GM23338 (cell line): ENCODE measurements around the gene PEPD. TPM values are rescaled to one million over a fixed set of nuclear protein-coding genes. Genes with fewer than 3 reads are reported as not detected.

Experiments
- ATAC-seq: fragments of 200-7000 bp; cut with Tn5 transposase; 3 replicates; pipeline ENCODE4 v1.9.1; 2020
- DNase-seq: peaks from one replicate; pipeline ENCODE4 v3.0.0-alpha.2; 2015; ENCODE audit warnings: low spot score
- H2AFZ ChIP-seq: fragments of 200-600 bp; sonication (generic); 2 replicates; pipeline ENCODE4 v1.8.0; 2016; ENCODE audit warnings: antibody characterized with exemption, mild to moderate bottlenecking, moderate library complexity
- H3F3A ChIP-seq: fragments of 200-600 bp; sonication (generic); replicated peaks from 2 replicates; pipeline ENCODE4 v1.8.0; 2017; ENCODE audit warnings: antibody characterized with exemption, mixed run types, low read depth
- H3K27ac ChIP-seq: fragments of 200-600 bp; sonication (generic); 2 replicates; pipeline ENCODE4 v1.6.1; 2016; ENCODE audit warnings: low read depth
- H3K27me3 ChIP-seq: fragments of 200-600 bp; sonication (generic); 2 replicates; pipeline ENCODE4 v1.8.0; 2016; ENCODE audit warnings: mild to moderate bottlenecking, mixed run types, moderate library complexity; ENCODE audit not compliant: insufficient read depth
- H3K36me3 ChIP-seq: fragments of 200-600 bp; sonication (generic); 2 replicates; pipeline ENCODE4 v1.8.0; 2016; ENCODE audit warnings: mild to moderate bottlenecking; ENCODE audit not compliant: insufficient read depth
- H3K4me1 ChIP-seq: fragments of 200-600 bp; sonication (generic); 2 replicates; pipeline ENCODE4 v1.8.0; 2016; ENCODE audit warnings: mild to moderate bottlenecking, moderate library complexity; ENCODE audit not compliant: insufficient read depth
- H3K4me2 ChIP-seq: fragments of 200-600 bp; sonication (generic); 2 replicates; pipeline ENCODE4 v1.7.1; 2017; ENCODE audit warnings: mixed run types
- H3K4me3 ChIP-seq: fragments of 200-600 bp; sonication (generic); 2 replicates; pipeline ENCODE4 v1.6.1; 2016; ENCODE audit warnings: mixed run types
- H3K79me2 ChIP-seq: fragments of 200-600 bp; sonication (generic); replicated peaks from 2 replicates; pipeline ENCODE4 v1.8.0; 2017; ENCODE audit warnings: mild to moderate bottlenecking; ENCODE audit not compliant: insufficient read depth
- H3K9me2 ChIP-seq: fragments of 200-600 bp; sonication (generic); 2 replicates; pipeline ENCODE4 v1.8.0; 2017; ENCODE audit not compliant: insufficient read depth
- H4K20me1 ChIP-seq: fragments of 200-600 bp; sonication (generic); replicated peaks from 2 replicates; pipeline ENCODE4 v1.8.0; 2017; ENCODE audit warnings: mild to moderate bottlenecking; ENCODE audit not compliant: insufficient read depth
- H3K27ac Mint-ChIP-seq: 2 replicates; pipeline ENCODE4 v1.8.0; 2020; ENCODE audit warnings: inconsistent platforms, mild to moderate bottlenecking, moderate library complexity, mixed read lengths
- H3K27me3 Mint-ChIP-seq: 3 replicates; pipeline ENCODE4 v1.8.0; 2022; ENCODE audit warnings: low read depth, mild to moderate bottlenecking, moderate library complexity, mixed read lengths, inconsistent platforms; ENCODE audit not compliant: insufficient read depth, poor library complexity
- H3K36me3 Mint-ChIP-seq: 3 replicates; pipeline ENCODE4 v1.8.0; 2021; ENCODE audit warnings: low read depth, mild to moderate bottlenecking, inconsistent platforms, moderate library complexity, mixed read lengths
- H3K4me1 Mint-ChIP-seq: 3 replicates; pipeline ENCODE4 v1.8.0; 2020; ENCODE audit warnings: mild to moderate bottlenecking, inconsistent platforms, mixed read lengths
- H3K4me3 Mint-ChIP-seq: 3 replicates; pipeline ENCODE4 v1.8.0; 2021; ENCODE audit warnings: moderate library complexity, mild to moderate bottlenecking, inconsistent platforms, mixed read lengths
- H3K9me3 Mint-ChIP-seq: 3 replicates; pipeline ENCODE4 v1.8.0; 2020; ENCODE audit warnings: moderate library complexity, mild to moderate bottlenecking, inconsistent platforms, mixed read lengths
- CREB1 ChIP-seq: fragments of 250-450 bp; sonication (Bioruptor Pico); IDR thresholded peaks from 2 replicates; pipeline ENCODE4 v1.5.0; 2020; ENCODE audit warnings: low read depth, mild to moderate bottlenecking, moderate library complexity
- EZH2 ChIP-seq: fragments of 200-600 bp; sonication (generic); IDR thresholded peaks from one replicate; pipeline ENCODE4 v1.8.0; 2017; ENCODE audit warnings: antibody characterized with exemption, mild to moderate bottlenecking, low read depth; ENCODE audit not compliant: unreplicated experiment
- JUNB ChIP-seq: IDR thresholded peaks from one replicate; pipeline ENCODE4 v1.6.1; 2016; ENCODE audit warnings: antibody characterized with exemption; ENCODE audit not compliant: unreplicated experiment
- NANOG ChIP-seq: IDR thresholded peaks from 2 replicates; pipeline ENCODE4 v1.6.1; 2016; ENCODE audit warnings: antibody characterized with exemption, borderline replicate concordance
- POLR2AphosphoS5 ChIP-seq: IDR thresholded peaks from 2 replicates; pipeline ENCODE4 v1.6.1; 2016; ENCODE audit warnings: antibody characterized with exemption, low read depth
- STAT1 ChIP-seq: IDR thresholded peaks from one replicate; pipeline ENCODE4 v1.6.1; 2016; ENCODE audit warnings: antibody characterized with exemption; ENCODE audit not compliant: unreplicated experiment
- ZNF114 ChIP-seq: fragments of 250-450 bp; sonication (Bioruptor Pico); IDR thresholded peaks from 2 replicates; pipeline ENCODE4 v1.5.0; 2020; ENCODE audit warnings: mild to moderate bottlenecking, moderate library complexity
- ZNF462 ChIP-seq: fragments of 250-450 bp; sonication (Bioruptor Pico); IDR thresholded peaks from 2 replicates; pipeline ENCODE4 v1.5.0; 2020; ENCODE audit warnings: mild to moderate bottlenecking, moderate library complexity
- polyA plus RNA-seq: library from polyadenylated mRNA; unstranded; fragments of >200 nt; fragmentation: Nextera tagmentation; extraction: Ambion mirVana; gene quantifications from 2 replicates; pipeline ENCODE4 v1.2.1, GENCODE V29; 2016
- total RNA-seq: library from RNA; depleted of rRNA; stranded (reverse); fragments of >200 nt; shearing (Covaris generic); gene quantifications from 2 replicates; pipeline ENCODE4 v1.2.3, GENCODE V29; 2014
- TF ChIP-seq, protein P1 (sequence below): IDR thresholded peaks from 2 replicates; pipeline ENCODE4 v1.6.1; 2016; ENCODE audit warnings: antibody characterized with exemption

The PEPD gene
- total and polyA plus RNA-seq, 2 experiments from 2014 or later = 81.7 to 89.2 TPM

DNA sequence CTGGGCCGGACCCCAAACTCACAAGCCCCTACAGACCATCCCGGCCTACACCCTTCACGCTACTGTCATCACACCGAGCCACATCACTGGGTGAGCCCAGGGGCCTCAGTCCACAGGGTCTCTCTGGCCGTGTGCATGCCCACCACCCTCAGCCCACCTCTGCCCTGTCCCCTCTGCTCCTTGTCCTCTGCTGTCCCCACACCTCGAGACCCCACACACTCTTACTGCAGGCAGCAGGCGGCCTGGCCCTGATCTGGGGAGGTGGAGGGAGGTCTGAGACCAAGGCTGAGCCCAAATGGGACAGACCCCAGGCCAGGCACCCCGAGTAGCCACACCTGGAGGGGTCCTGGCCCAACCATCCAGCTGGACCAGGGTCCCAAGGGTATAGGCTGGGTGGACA is 35.2 kb downstream of the PEPD start (continued):
- TF ChIP-seq ZNF462 (CRISPR knock-in tag) = no peak
- no peak for TF ChIP-seq ZNF114
- no peak for TF ChIP-seq NANOG

DNA sequence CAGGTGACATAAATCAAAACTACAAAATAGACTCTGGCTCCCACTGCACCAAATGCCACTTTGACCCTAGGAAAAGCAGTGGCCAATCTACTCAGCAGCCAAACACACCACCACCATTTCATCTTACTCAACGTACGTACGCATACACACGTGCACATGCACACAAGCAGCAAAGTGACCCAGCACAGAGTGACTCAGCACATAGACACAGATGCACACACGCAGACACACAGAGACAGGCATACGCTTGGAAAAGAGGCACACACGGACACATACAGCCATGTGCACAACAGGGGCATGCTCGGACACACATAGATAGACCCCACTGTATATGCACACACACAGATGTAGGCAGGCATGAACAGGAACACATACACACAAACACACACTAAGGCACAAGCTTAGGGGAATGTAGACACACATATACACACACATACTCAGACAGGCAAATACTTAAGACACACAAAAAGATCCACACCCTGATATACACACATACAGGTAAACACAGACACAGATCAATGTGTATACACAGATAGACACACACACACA is 37.3 kb downstream of the PEPD start:
- Histone ChIP-seq H3K79me2 (no peaks in the 10 kb centered on the region), H3K27me3 (no peaks in the 10 kb centered on the region), H3K36me3 (0 out of 2 replicates have a peak, but pooled peaks cover 6% of the 10 kb centered on the region), H3K4me3 (no peak overlapping the region), H4K20me1 (no peaks in the 10 kb centered on the region; the same call in 1 of the 2 replicates), H3K9me2 (no peaks in the 10 kb centered on the region), H3K27ac (no peak overlapping the region), H3K4me1 (no peaks in the 10 kb centered on the region), H3K4me2 (no peak overlapping the region), H2AFZ (no peak overlapping the region), H3F3A (no peaks in the 10 kb centered on the region)
- peaks cover 3% of the 10 kb centered on the region for H3K27me3 Mint-ChIP-seq
- DNase-seq = no peak
- H3K4me3 Mint-ChIP-seq = no peak overlapping the region
- H3K36me3 Mint-ChIP-seq = peaks cover 15% of the 10 kb centered on the region
- peaks cover 5% of the 10 kb centered on the region; the same call in 1 of the 3 replicates for H3K9me3 Mint-ChIP-seq
- H3K27ac Mint-ChIP-seq = peak overlapping the region; percentile 23; the same call in 1 of the 2 replicates
- no peak for ATAC-seq
- no peaks in the 10 kb centered on the region for H3K4me1 Mint-ChIP-seq
- TF ChIP-seq EZH2 = no peak
- TF ChIP-seq ZNF114 = no peak
- TF ChIP-seq POLR2AphosphoS5 = no peak
- TF ChIP-seq, protein P1, sequence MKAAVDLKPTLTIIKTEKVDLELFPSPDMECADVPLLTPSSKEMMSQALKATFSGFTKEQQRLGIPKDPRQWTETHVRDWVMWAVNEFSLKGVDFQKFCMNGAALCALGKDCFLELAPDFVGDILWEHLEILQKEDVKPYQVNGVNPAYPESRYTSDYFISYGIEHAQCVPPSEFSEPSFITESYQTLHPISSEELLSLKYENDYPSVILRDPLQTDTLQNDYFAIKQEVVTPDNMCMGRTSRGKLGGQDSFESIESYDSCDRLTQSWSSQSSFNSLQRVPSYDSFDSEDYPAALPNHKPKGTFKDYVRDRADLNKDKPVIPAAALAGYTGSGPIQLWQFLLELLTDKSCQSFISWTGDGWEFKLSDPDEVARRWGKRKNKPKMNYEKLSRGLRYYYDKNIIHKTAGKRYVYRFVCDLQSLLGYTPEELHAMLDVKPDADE = no peak
- no peak for TF ChIP-seq STAT1
- no peak for TF ChIP-seq ZNF462 (CRISPR knock-in tag)
- no peak for TF ChIP-seq CREB1
- no peak for TF ChIP-seq NANOG
- no peak for TF ChIP-seq JUNB
